ENCODE measurements around the gene TCF12. TPM values are rescaled to one million over a fixed set of nuclear protein-coding genes. Genes with fewer than 3 reads are reported as not detected.

TCF12 gene
- polyA plus RNA-seq, 1 donor (not counting 4 experiments of a cell fraction or from before 2014, with no cell fraction given): 48.3 TPM

DNA sequence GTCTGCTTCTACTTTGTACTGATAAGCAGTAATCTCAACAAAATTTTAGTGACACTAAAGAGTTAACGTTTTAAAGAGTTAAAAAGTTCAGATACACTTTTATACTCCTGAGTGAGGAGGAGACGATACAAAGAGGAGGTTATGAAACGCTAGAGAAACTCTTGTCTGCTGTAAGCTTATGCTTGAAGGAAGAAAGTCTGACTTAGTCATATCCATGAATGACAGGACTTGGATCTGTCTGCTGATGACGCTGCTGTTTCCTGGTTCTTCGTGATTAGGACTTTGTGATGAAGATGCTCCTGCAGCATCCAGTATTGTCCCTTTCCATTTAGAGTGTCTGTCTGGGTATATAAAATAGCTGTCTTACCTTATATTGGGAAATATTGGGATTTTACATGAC is 15.8 kb downstream of the TCF12 start:
- peaks cover 92% of the 10 kb centered on the region for H3K79me2 ChIP-seq (ENCODE audit: control insufficient read depth, insufficient read depth, low read length)
- FAIRE-seq: no peak
- H4K20me1 ChIP-seq (ENCODE audit: control insufficient read depth, extremely low read depth, insufficient read depth, low read length): peaks cover 3% of the 10 kb centered on the region

DNA sequence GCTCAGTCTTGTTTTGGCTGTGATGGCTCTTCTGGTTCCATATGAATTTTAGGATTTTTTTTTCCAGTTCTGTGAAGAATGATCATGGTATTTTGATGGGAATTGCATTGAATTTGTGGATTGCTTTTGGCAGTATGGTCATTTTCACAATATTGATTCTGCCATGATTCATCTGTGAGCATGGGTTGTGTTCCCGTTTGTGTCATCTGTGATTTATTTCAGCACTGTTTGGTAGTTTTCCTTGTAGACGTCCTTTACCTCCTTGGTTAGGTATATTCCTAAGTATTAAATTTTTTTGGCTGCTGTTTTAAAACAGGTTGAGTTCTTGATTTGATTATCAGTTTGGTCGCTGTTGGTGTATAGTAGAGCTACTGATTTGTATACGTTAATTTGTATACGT is 18.5 kb downstream of the TCF12 start:
- Histone ChIP-seq H3K9me1 (ENCODE audit: control insufficient read depth, extremely low read depth, insufficient read depth, low read length) (peaks cover 3% of the 10 kb centered on the region), H3K4me2 (ENCODE audit: control insufficient read depth, extremely low read depth, insufficient read depth, low read depth, low read length) (no peak overlapping the region), H4K20me1 (ENCODE audit: control insufficient read depth, extremely low read depth, insufficient read depth, low read length) (no peaks in the 10 kb centered on the region), H3K9me3 (ENCODE audit: control insufficient read depth, low read depth, low read length) (no peaks in the 10 kb centered on the region), H3K27me3 (ENCODE audit: control insufficient read depth, extremely low read depth, insufficient read depth, low read length) (no peaks in the 10 kb centered on the region), H3K4me3 (ENCODE audit: control insufficient read depth in 2 of 3, extremely low read depth in 1 of 3, insufficient read depth in 2 of 3, low read depth in 1 of 3, low read length in 3 of 3) (no peak overlapping the region), H3K27ac (ENCODE audit: control insufficient read depth, insufficient read depth, low read length) (no peak overlapping the region), H3K4me1 (ENCODE audit: control insufficient read depth, extremely low read depth, insufficient read depth, low read length) (peaks cover 3% of the 10 kb centered on the region), H2AFZ (ENCODE audit: control insufficient read depth, low read length) (no peak overlapping the region), H3K79me2 (ENCODE audit: control insufficient read depth, insufficient read depth, low read length) (peaks cover 94% of the 10 kb centered on the region), H3K9ac (ENCODE audit: control insufficient read depth, extremely low read depth, insufficient read depth, low read length) (no peak overlapping the region), H3K36me3 (ENCODE audit: control insufficient read depth in 2 of 2, extremely low read depth in 1 of 2, insufficient read depth in 2 of 2, low read length in 2 of 2) (no peaks in the 10 kb centered on the region)
- dilution Hi-C loops (cut with MboI; ENCODE audit: extremely low pct_ligation_motif_present, low sequenced_read_pairs): no loop called here
- TF ChIP-seq, protein P1, sequence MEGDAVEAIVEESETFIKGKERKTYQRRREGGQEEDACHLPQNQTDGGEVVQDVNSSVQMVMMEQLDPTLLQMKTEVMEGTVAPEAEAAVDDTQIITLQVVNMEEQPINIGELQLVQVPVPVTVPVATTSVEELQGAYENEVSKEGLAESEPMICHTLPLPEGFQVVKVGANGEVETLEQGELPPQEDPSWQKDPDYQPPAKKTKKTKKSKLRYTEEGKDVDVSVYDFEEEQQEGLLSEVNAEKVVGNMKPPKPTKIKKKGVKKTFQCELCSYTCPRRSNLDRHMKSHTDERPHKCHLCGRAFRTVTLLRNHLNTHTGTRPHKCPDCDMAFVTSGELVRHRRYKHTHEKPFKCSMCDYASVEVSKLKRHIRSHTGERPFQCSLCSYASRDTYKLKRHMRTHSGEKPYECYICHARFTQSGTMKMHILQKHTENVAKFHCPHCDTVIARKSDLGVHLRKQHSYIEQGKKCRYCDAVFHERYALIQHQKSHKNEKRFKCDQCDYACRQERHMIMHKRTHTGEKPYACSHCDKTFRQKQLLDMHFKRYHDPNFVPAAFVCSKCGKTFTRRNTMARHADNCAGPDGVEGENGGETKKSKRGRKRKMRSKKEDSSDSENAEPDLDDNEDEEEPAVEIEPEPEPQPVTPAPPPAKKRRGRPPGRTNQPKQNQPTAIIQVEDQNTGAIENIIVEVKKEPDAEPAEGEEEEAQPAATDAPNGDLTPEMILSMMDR (optimal IDR thresholded peaks at IDR 0.05 in 1 of 3, IDR thresholded peaks at IDR 0.05 in 1 of 3, conservative IDR thresholded peaks at IDR 0.05 in 1 of 3; ENCODE audit: extremely low read depth in 1 of 3, insufficient read depth in 2 of 3, low read length in 3 of 3): no peak
- TF ChIP-seq EZH2 (IDR thresholded peaks at IDR 0.05; ENCODE audit: low read length): no peak
- FAIRE-seq (no peak), DNase-seq (ENCODE audit: low read depth, low spot score) (no peak)

More for the DNA sequence above, 15.8 kb downstream of the TCF12 start:
- no peak for DNase-seq (ENCODE audit: low read depth, low spot score)
- Histone ChIP-seq H3K4me1 (ENCODE audit: control insufficient read depth, extremely low read depth, insufficient read depth, low read length) (peaks cover 6% of the 10 kb centered on the region), H3K27me3 (ENCODE audit: control insufficient read depth, extremely low read depth, insufficient read depth, low read length) (no peaks in the 10 kb centered on the region), H3K4me2 (ENCODE audit: control insufficient read depth, extremely low read depth, insufficient read depth, low read depth, low read length) (no peak overlapping the region), H2AFZ (ENCODE audit: control insufficient read depth, low read length) (no peak overlapping the region), H3K9ac (ENCODE audit: control insufficient read depth, extremely low read depth, insufficient read depth, low read length) (no peak overlapping the region), H3K27ac (ENCODE audit: control insufficient read depth, insufficient read depth, low read length) (no peak overlapping the region), H3K36me3 (ENCODE audit: control insufficient read depth in 2 of 2, extremely low read depth in 1 of 2, insufficient read depth in 2 of 2, low read length in 2 of 2) (no peaks in the 10 kb centered on the region), H3K4me3 (ENCODE audit: control insufficient read depth in 2 of 3, extremely low read depth in 1 of 3, insufficient read depth in 2 of 3, low read depth in 1 of 3, low read length in 3 of 3) (no peak overlapping the region), H3K9me3 (ENCODE audit: control insufficient read depth, low read depth, low read length) (no peaks in the 10 kb centered on the region), H3K9me1 (ENCODE audit: control insufficient read depth, extremely low read depth, insufficient read depth, low read length) (no peaks in the 10 kb centered on the region)
- TF ChIP-seq, protein P1 (optimal IDR thresholded peaks at IDR 0.05 in 1 of 3, IDR thresholded peaks at IDR 0.05 in 1 of 3, conservative IDR thresholded peaks at IDR 0.05 in 1 of 3; ENCODE audit: extremely low read depth in 1 of 3, insufficient read depth in 2 of 3, low read length in 3 of 3): no peak
- dilution Hi-C loops (cut with MboI; ENCODE audit: extremely low pct_ligation_motif_present, low sequenced_read_pairs): no loop called here

All from keratinocyte (primary cell).